SK-N-SH (cell line): ENCODE measurements around the gene MX1. TPM values are rescaled to one million over a fixed set of nuclear protein-coding genes. Genes with fewer than 3 reads are reported as not detected.

Experiments used
- CTCF ChIA-PET: fragments of 300-600, 350-600 bp; formaldehyde crosslinking; extraction: SDS; loops from one replicate; lab custom pipeline; 2021; lab: Yijun Ruan, JAX
- POLR2A ChIA-PET: fragments of 350-600 bp; sonication (Branson Sonifier 250); formaldehyde crosslinking; extraction: SDS; loops from one replicate; lab custom pipeline; 2020; ENCODE audit warnings: antibody characterized with exemption, inconsistent platforms; lab: Yijun Ruan, JAX
- DNase-seq: peaks from one replicate; pipeline ENCODE4 v3.0.0; 2012
- H2AFZ ChIP-seq: fragments of 200-600 bp; sonication (generic); 2 replicates; pipeline ENCODE4 v1.8.1; 2016; ENCODE audit warnings: antibody characterized with exemption, mild to moderate bottlenecking, low read depth
- H3F3A ChIP-seq: fragments of 200-600 bp; sonication (generic); replicated peaks from 2 replicates; pipeline ENCODE3; 2016; ENCODE audit warnings: antibody characterized with exemption, mild to moderate bottlenecking; ENCODE audit not compliant: insufficient read depth
- H3K27ac ChIP-seq, 2 experiments: fragments of 200-500 bp in 1 of 2; fragments of 200-600 bp in 1 of 2; sonication (Bioruptor generic) in 1 of 2; sonication (generic), shearing (Covaris generic) in 1 of 2; 2 replicates each; pipeline versions ENCODE4 v1.5.1 to v1.6.1; 2014 to 2016; ENCODE audit warnings: low read depth in 2 of 2, inconsistent platforms in 1 of 2, low read length in 1 of 2, mild to moderate bottlenecking in 1 of 2, mixed read lengths in 1 of 2
- H3K27me3 ChIP-seq: fragments of 200-600 bp; sonication (generic), shearing (Covaris generic); 2 replicates; pipeline ENCODE4 v1.6.1; 2016; ENCODE audit warnings: mixed run types; ENCODE audit not compliant: insufficient read depth
- H3K36me3 ChIP-seq, 2 experiments: fragments of 200-500 bp in 1 of 2; fragments of 200-600 bp in 1 of 2; sonication (Bioruptor generic) in 1 of 2; sonication (generic) in 1 of 2; replicated peaks in 1 of 2; 2 replicates each; pipeline versions ENCODE3 to v1.5.1; 2014 to 2016; ENCODE audit warnings: low read length in 1 of 2, mild to moderate bottlenecking in 1 of 2; ENCODE audit not compliant: insufficient read depth in 2 of 2, control insufficient read depth in 1 of 2
- H3K4me1 ChIP-seq, 2 experiments: fragments of 200-500 bp in 1 of 2; fragments of 200-600 bp in 1 of 2; sonication (Bioruptor generic) in 1 of 2; sonication (generic), shearing (Covaris generic) in 1 of 2; 2 replicates each; pipeline versions ENCODE4 v1.5.1 to v1.6.1; 2014 to 2016; ENCODE audit warnings: low read depth in 1 of 2, low read length in 1 of 2, mixed run types in 1 of 2; ENCODE audit not compliant: insufficient read depth in 2 of 2, control insufficient read depth in 1 of 2
- H3K4me2 ChIP-seq: fragments of 200-600 bp; sonication (generic), shearing (Covaris generic); 2 replicates; pipeline ENCODE4 v1.6.1; 2017; ENCODE audit warnings: mixed run types
- H3K4me3 ChIP-seq, 2 experiments: fragments of 200-500 bp in 1 of 2; fragments of 200-600 bp in 1 of 2; sonication (Bioruptor generic) in 1 of 2; sonication (generic), shearing (Covaris generic) in 1 of 2; 2 replicates each; pipeline versions ENCODE4 v1.5.1 to v1.8.1; 2014 to 2016; ENCODE audit warnings: low read depth in 2 of 2, inconsistent platforms in 1 of 2, low read length in 1 of 2, mild to moderate bottlenecking in 1 of 2, mixed read lengths in 1 of 2, moderate library complexity in 1 of 2
- H3K79me2 ChIP-seq: fragments of 200-600 bp; sonication (generic); 2 replicates; pipeline ENCODE4 v1.8.1; 2017; ENCODE audit warnings: mild to moderate bottlenecking; ENCODE audit not compliant: insufficient read depth
- H3K9ac ChIP-seq: fragments of 200-600 bp; sonication (generic); 2 replicates; pipeline ENCODE4 v1.6.1; 2017; ENCODE audit warnings: mixed run types
- H3K9me2 ChIP-seq: fragments of 200-600 bp; sonication (generic); 2 replicates; pipeline ENCODE4 v1.6.1; 2017; ENCODE audit warnings: mixed run types
- H3K9me3 ChIP-seq: fragments of 200-600 bp; sonication (generic); 2 replicates; pipeline ENCODE4 v1.6.1; 2017; ENCODE audit warnings: mixed run types, mild to moderate bottlenecking, moderate library complexity
- H4K20me1 ChIP-seq: fragments of 200-600 bp; sonication (generic); 2 replicates; pipeline ENCODE4 v1.6.1; 2017; ENCODE audit warnings: mild to moderate bottlenecking, mixed run types; ENCODE audit not compliant: insufficient read depth
- ELF1 ChIP-seq: IDR thresholded peaks from 2 replicates; pipeline ENCODE4 v1.4.0; 2012
- EZH2phosphoT487 ChIP-seq: fragments of 200-600 bp; sonication (generic); IDR thresholded peaks from 2 replicates; pipeline ENCODE4 v1.6.1; 2017; ENCODE audit warnings: low read depth, mixed run types, mild to moderate bottlenecking, antibody characterized with exemption, moderate library complexity, borderline replicate concordance
- FOXM1 ChIP-seq: IDR thresholded peaks from 2 replicates; pipeline ENCODE4 v1.4.0; 2012; ENCODE audit warnings: low read depth, mild to moderate bottlenecking
- GATA2 ChIP-seq: sonication (generic); formaldehyde crosslinking; IDR thresholded peaks from 2 replicates; pipeline ENCODE4 v1.5.0; 2020; ENCODE audit warnings: mild to moderate bottlenecking, missing genetic modification reagents
- JUND ChIP-seq: IDR thresholded peaks from 2 replicates; pipeline ENCODE4 v1.4.0; 2012
- MAX ChIP-seq: IDR thresholded peaks from 2 replicates; pipeline ENCODE4 v1.4.0; 2012; ENCODE audit warnings: low read depth
- MEF2A ChIP-seq: IDR thresholded peaks from 2 replicates; pipeline ENCODE4 v1.4.0; 2012; ENCODE audit warnings: low read depth, borderline replicate concordance
- NFIC ChIP-seq: IDR thresholded peaks from 2 replicates; pipeline ENCODE4 v1.4.0; 2012; ENCODE audit warnings: borderline replicate concordance
- RAD21 ChIP-seq: IDR thresholded peaks from 2 replicates; pipeline ENCODE4 v1.6.1; 2012; ENCODE audit warnings: mild to moderate bottlenecking, low read length
- RCOR1 ChIP-seq: fragments of 150-350 bp; IDR thresholded peaks from 2 replicates; pipeline ENCODE4 v1.6.1; 2017; ENCODE audit warnings: antibody characterized with exemption, low read length
- RXRA ChIP-seq: IDR thresholded peaks from 2 replicates; pipeline ENCODE4 v1.4.0; 2012; ENCODE audit warnings: low read depth, mild to moderate bottlenecking, borderline replicate concordance
- TEAD4 ChIP-seq: IDR thresholded peaks from 2 replicates; pipeline ENCODE4 v1.4.0; 2012; ENCODE audit warnings: mild to moderate bottlenecking, borderline replicate concordance; ENCODE audit not compliant: insufficient read depth
- USF1 ChIP-seq: IDR thresholded peaks from 2 replicates; pipeline ENCODE4 v1.4.0; 2012; ENCODE audit warnings: low read depth, borderline replicate concordance
- WGBS: methylation state at CpG from one replicate; pipeline ENCODE4 v1.1.6; 2017; ENCODE audit warnings: low lambda C conversion rate; 5-methylcytosine and 5-hydroxymethylcytosine counted together
- polyA plus RNA-seq, 3 experiments: library from polyadenylated mRNA; depleted of rRNA; stranded (reverse); fragments of >200 nt; gene quantifications; 2 replicates each; pipeline ENCODE4 v1.2.3, GENCODE V29; 2012
- TF ChIP-seq, protein P1 (sequence below): IDR thresholded peaks from 2 replicates; pipeline ENCODE4 v1.4.0; 2012; ENCODE audit warnings: low read depth, borderline replicate concordance
- TF ChIP-seq, protein P2 (sequence below): fragments of 150-350 bp; IDR thresholded peaks from 2 replicates; pipeline ENCODE4 v1.6.1; 2017; ENCODE audit warnings: antibody characterized with exemption, low read length, low read depth, borderline replicate concordance

Gene MX1
- polyA plus RNA-seq, 1 of the 3 experiments (the other 2 are of a cell fraction): 1.9 TPM

DNA sequence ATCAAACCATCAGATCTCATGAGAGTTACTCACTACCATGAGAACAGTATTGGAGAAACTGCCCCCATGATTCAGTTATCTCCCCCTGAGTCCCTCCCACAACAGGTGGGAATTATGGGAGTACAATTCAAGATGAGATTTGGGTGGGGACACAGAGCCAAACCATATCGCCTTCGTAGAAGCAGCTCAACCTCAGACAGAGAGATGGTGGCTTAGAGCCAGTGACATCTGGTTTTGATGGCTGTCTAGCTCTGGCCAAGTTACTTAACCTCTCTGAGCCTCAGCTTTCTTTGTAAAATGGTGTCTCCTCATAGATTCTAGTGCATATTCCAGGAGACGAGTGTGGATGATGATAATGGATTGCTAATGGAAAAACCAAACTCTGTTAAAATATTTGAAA is 27.2 kb downstream of the MX1 start (continued):
- TF ChIP-seq, protein P1, sequence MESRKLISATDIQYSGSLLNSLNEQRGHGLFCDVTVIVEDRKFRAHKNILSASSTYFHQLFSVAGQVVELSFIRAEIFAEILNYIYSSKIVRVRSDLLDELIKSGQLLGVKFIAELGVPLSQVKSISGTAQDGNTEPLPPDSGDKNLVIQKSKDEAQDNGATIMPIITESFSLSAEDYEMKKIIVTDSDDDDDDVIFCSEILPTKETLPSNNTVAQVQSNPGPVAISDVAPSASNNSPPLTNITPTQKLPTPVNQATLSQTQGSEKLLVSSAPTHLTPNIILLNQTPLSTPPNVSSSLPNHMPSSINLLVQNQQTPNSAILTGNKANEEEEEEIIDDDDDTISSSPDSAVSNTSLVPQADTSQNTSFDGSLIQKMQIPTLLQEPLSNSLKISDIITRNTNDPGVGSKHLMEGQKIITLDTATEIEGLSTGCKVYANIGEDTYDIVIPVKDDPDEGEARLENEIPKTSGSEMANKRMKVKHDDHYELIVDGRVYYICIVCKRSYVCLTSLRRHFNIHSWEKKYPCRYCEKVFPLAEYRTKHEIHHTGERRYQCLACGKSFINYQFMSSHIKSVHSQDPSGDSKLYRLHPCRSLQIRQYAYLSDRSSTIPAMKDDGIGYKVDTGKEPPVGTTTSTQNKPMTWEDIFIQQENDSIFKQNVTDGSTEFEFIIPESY: no peak

DNA sequence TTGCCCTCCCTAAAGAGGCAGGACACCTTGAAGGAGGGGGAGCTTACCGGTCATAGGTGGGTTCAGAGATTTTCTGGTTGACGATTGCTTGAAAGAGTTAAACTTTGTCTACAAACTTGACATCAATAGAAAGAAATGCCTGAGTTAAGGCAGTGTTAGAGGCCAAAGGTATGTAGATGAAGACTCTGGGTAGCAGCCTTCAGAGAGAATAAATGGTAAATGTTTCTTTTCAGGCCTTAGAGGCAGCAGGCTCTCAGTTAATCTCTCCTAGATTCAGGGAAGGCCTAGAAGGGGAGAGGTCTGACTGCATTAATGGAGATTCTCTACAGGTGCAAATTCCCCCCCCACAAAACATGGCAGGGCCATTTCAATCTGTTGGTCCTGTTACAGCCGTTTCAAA is 27.7 kb downstream of the MX1 start:
- no peaks in the 10 kb centered on the region for H3K9me2 ChIP-seq
- H3K4me2 ChIP-seq: no peak overlapping the region
- no peak for TF ChIP-seq TEAD4
- no peak for TF ChIP-seq MAX
- no peak for TF ChIP-seq NFIC
- TF ChIP-seq FOXM1: no peak
- no peak for TF ChIP-seq RAD21
- TF ChIP-seq USF1: no peak
- TF ChIP-seq RCOR1: no peak
- TF ChIP-seq GATA2 (CRISPR knock-in tag): no peak
- TF ChIP-seq, protein P2, sequence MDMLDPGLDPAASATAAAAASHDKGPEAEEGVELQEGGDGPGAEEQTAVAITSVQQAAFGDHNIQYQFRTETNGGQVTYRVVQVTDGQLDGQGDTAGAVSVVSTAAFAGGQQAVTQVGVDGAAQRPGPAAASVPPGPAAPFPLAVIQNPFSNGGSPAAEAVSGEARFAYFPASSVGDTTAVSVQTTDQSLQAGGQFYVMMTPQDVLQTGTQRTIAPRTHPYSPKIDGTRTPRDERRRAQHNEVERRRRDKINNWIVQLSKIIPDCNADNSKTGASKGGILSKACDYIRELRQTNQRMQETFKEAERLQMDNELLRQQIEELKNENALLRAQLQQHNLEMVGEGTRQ: no peak
- no peak for TF ChIP-seq ELF1
- no peak for TF ChIP-seq RXRA
- no peak for TF ChIP-seq EZH2phosphoT487
- TF ChIP-seq MEF2A: no peak
- TF ChIP-seq JUND: no peak
- no peaks in the 10 kb centered on the region for H3K9me3 ChIP-seq
- H3K9ac ChIP-seq: no peak overlapping the region
- H3K36me3 ChIP-seq: no peaks in the 10 kb centered on the region
- 31% methylated on average over 3 of the region's 3 CpGs for WGBS
- H3K4me1 ChIP-seq: no peaks in the 10 kb centered on the region
- no peaks in the 10 kb centered on the region for H4K20me1 ChIP-seq
- no peak overlapping the region for H2AFZ ChIP-seq
- ChIA-PET CTCF (no interaction called here), POLR2A (no interaction called here)
- no peak for DNase-seq
- H3K27me3 ChIP-seq: no peaks in the 10 kb centered on the region
- no peak overlapping the region for H3K4me3 ChIP-seq
- H3K79me2 ChIP-seq: no peaks in the 10 kb centered on the region
- no peak overlapping the region for H3K27ac ChIP-seq
- no peaks in the 10 kb centered on the region for H3F3A ChIP-seq
